Stimulated activated naive B cell treated with anti-CD40 and anti-IgM and Interleukin-4, amounts not matched to agents 10 μg/mL and 1 μg/mL and 100 μg/mL, for 72 hours (primary cell): ENCODE data around the gene STAT5A.
"Not testable (repeated sequence)": the region's sequence is repeated elsewhere in the genome, so short reads cannot be mapped to it uniquely, and the experiment has no call there.

Source experiments
- ATAC-seq, 2 donors: fragments of 150-1000 bp; cut with Tn5 transposase; replicated peaks; 2 replicates each; pipeline ENCODE4 v1.10.0; 2021; ENCODE audit warnings: moderate library complexity in 1 of 2
- DNase-seq: peaks from one replicate; pipeline ENCODE4 v3.0.0; 2021
- H3K27ac Mint-ChIP-seq: one replicate; pipeline ENCODE4 v1.8.0; 2022; ENCODE audit warnings: mild to moderate bottlenecking, mixed read lengths
- H3K27me3 Mint-ChIP-seq, 2 donors: one replicate each; pipeline ENCODE4 v1.8.0; 2022; ENCODE audit warnings: mixed read lengths in 2 of 2
- H3K36me3 Mint-ChIP-seq, 2 donors: one replicate each; pipeline ENCODE4 v1.8.0; 2022; ENCODE audit warnings: mixed read lengths in 2 of 2, mild to moderate bottlenecking in 1 of 2
- H3K4me1 Mint-ChIP-seq, 2 donors: one replicate each; pipeline ENCODE4 v1.8.0; 2022; ENCODE audit warnings: mixed read lengths in 2 of 2, mild to moderate bottlenecking in 1 of 2
- H3K4me3 Mint-ChIP-seq, 2 donors: one replicate each; pipeline ENCODE4 v1.8.0; 2022; ENCODE audit warnings: mild to moderate bottlenecking in 2 of 2, mixed read lengths in 2 of 2, moderate library complexity in 1 of 2
- H3K9me3 Mint-ChIP-seq, 2 donors: one replicate each; pipeline ENCODE4 v1.8.0; 2022; ENCODE audit warnings: mixed read lengths in 2 of 2, mild to moderate bottlenecking in 1 of 2

Gene STAT5A

GRCh38 chr17:42287977-42288802 lies at the start of gene STAT5A:
Gene STAT5A (plus strand): TSS chr17:42288498. CDS start chr17:42289412, 914 bp downstream.
- H3K27ac Mint-ChIP-seq: peak within 1 kb of the TSS; percentile 100
- peaks cover 36 to 45% of the 10 kb centered on the region in 2 donors for H3K36me3 Mint-ChIP-seq
- peaks cover 33 to 76% of the 10 kb centered on the region in 2 donors for H3K4me1 Mint-ChIP-seq
- ATAC-seq (peak; percentile 71 to 75), DNase-seq (peak; percentile 87)
- no peaks in the 10 kb centered on the region for H3K9me3 Mint-ChIP-seq
- no peaks in the 10 kb centered on the region for H3K27me3 Mint-ChIP-seq
- H3K4me3 Mint-ChIP-seq: peak within 1 kb of the TSS; percentile 96 to 98

GRCh38 chr17:42239576-42239975 lies 48.7 kb upstream of the STAT5A start:
- H3K9me3 Mint-ChIP-seq, DNase-seq, H3K4me3 Mint-ChIP-seq, H3K27me3 Mint-ChIP-seq, H3K27ac Mint-ChIP-seq, H3K36me3 Mint-ChIP-seq, ATAC-seq: not testable (repeated sequence)
- H3K4me1 Mint-ChIP-seq: peaks cover 11 to 29% of the 10 kb centered on the region in 2 donors

- no peaks in the 10 kb centered on the region for H3K27me3 Mint-ChIP-seq
- H3K9me3 Mint-ChIP-seq: no peaks in the 10 kb centered on the region
- H3K27ac Mint-ChIP-seq: no peak overlapping the region
- peaks cover 11 to 24% of the 10 kb centered on the region in 2 donors for H3K4me1 Mint-ChIP-seq
- no peak for ATAC-seq
- no peak for DNase-seq
- peaks cover 7 to 10% of the 10 kb centered on the region in 2 donors for H3K36me3 Mint-ChIP-seq
- H3K4me3 Mint-ChIP-seq: no peak overlapping the region
Observed at GRCh38 chr17:42240201-42240600, 48.1 kb upstream of the STAT5A start.

- DNase-seq, ATAC-seq, H3K4me3 Mint-ChIP-seq, H3K27ac Mint-ChIP-seq, H3K36me3 Mint-ChIP-seq, H3K27me3 Mint-ChIP-seq, H3K9me3 Mint-ChIP-seq: not testable (repeated sequence)
- H3K4me1 Mint-ChIP-seq: peaks cover 11 to 20% of the 10 kb centered on the region in 2 donors
Observed at GRCh38 chr17:42240863-42241262, 47.4 kb upstream of the STAT5A start.

GRCh38 chr17:42241871-42242270 lies 46.4 kb upstream of the STAT5A start:
- Mint-ChIP-seq H3K27ac (no peak overlapping the region), H3K4me3 (no peak overlapping the region), H3K36me3 (peaks cover 8 to 11% of the 10 kb centered on the region in 2 donors), H3K9me3 (no peaks in the 10 kb centered on the region), H3K4me1 (peaks cover 12 to 20% of the 10 kb centered on the region in 2 donors), H3K27me3 (no peaks in the 10 kb centered on the region)
- DNase-seq (no peak), ATAC-seq (no peak)

- DNase-seq (no peak), ATAC-seq (no peak)
- H3K27me3 Mint-ChIP-seq: no peaks in the 10 kb centered on the region
- no peak overlapping the region for H3K4me3 Mint-ChIP-seq
- H3K36me3 Mint-ChIP-seq: peaks cover 8 to 10% of the 10 kb centered on the region in 2 donors
- no peak overlapping the region for H3K27ac Mint-ChIP-seq
- H3K9me3 Mint-ChIP-seq: no peaks in the 10 kb centered on the region
- peaks cover 16 to 35% of the 10 kb centered on the region in 2 donors for H3K4me1 Mint-ChIP-seq
Observed at GRCh38 chr17:42243493-42243982, 44.8 kb upstream of the STAT5A start.

- H3K27ac Mint-ChIP-seq, H3K4me3 Mint-ChIP-seq, ATAC-seq, H3K36me3 Mint-ChIP-seq, H3K9me3 Mint-ChIP-seq, H3K27me3 Mint-ChIP-seq, DNase-seq: not testable (repeated sequence)
- peaks cover 20 to 41% of the 10 kb centered on the region in 2 donors for H3K4me1 Mint-ChIP-seq
Observed at GRCh38 chr17:42244116-42244515, 44.2 kb upstream of the STAT5A start.

GRCh38 chr17:42245183-42245582 lies 43.1 kb upstream of the STAT5A start:
- peaks cover 23 to 47% of the 10 kb centered on the region in 2 donors for H3K4me1 Mint-ChIP-seq
- H3K36me3 Mint-ChIP-seq, H3K27ac Mint-ChIP-seq: not testable (repeated sequence)

GRCh38 chr17:42246515-42246914 lies 41.8 kb upstream of the STAT5A start:
- no peaks in the 10 kb centered on the region for H3K9me3 Mint-ChIP-seq
- peaks cover 5% of the 10 kb centered on the region in 2 donors for H3K36me3 Mint-ChIP-seq
- no peaks in the 10 kb centered on the region for H3K27me3 Mint-ChIP-seq
- no peak overlapping the region for H3K4me3 Mint-ChIP-seq
- ATAC-seq (no peak), DNase-seq (no peak)
- H3K4me1 Mint-ChIP-seq: peaks cover 23 to 49% of the 10 kb centered on the region in 2 donors
- H3K27ac Mint-ChIP-seq: no peak overlapping the region

More at GRCh38 chr17:42245183-42245582, 43.1 kb upstream of the STAT5A start:
- H3K9me3 Mint-ChIP-seq, H3K27me3 Mint-ChIP-seq, DNase-seq, ATAC-seq, H3K4me3 Mint-ChIP-seq: not testable (repeated sequence)

- H3K27me3 Mint-ChIP-seq: no peaks in the 10 kb centered on the region
- no peaks in the 10 kb centered on the region for H3K9me3 Mint-ChIP-seq
- H3K36me3 Mint-ChIP-seq: peaks cover 5% of the 10 kb centered on the region in 2 donors
- H3K4me3 Mint-ChIP-seq: peak overlapping the region; percentile 22 to 41
- peak overlapping the region; percentile 70 for H3K27ac Mint-ChIP-seq
- ATAC-seq (no peak), DNase-seq (no peak)
- H3K4me1 Mint-ChIP-seq: peaks cover 20 to 40% of the 10 kb centered on the region in 2 donors
Observed at GRCh38 chr17:42247734-42248133, 40.6 kb upstream of the STAT5A start.

- Mint-ChIP-seq H3K4me1 (peaks cover 22 to 40% of the 10 kb centered on the region in 2 donors), H3K27me3 (no peaks in the 10 kb centered on the region), H3K9me3 (no peaks in the 10 kb centered on the region), H3K27ac (peak overlapping the region; percentile 96), H3K36me3 (peaks cover 5% of the 10 kb centered on the region in 2 donors), H3K4me3 (peak overlapping the region; percentile 84)
- peak; percentile 66 for DNase-seq
- peak; percentile 99 for ATAC-seq
Observed at GRCh38 chr17:42248351-42249179, 39.7 kb upstream of the STAT5A start.

- DNase-seq (no peak), ATAC-seq (no peak)
- H3K9me3 Mint-ChIP-seq: no peaks in the 10 kb centered on the region
- H3K36me3 Mint-ChIP-seq: peaks cover 6 to 9% of the 10 kb centered on the region in 2 donors
- H3K27me3 Mint-ChIP-seq: no peaks in the 10 kb centered on the region
- H3K27ac Mint-ChIP-seq: peak overlapping the region; percentile 34
- peaks cover 24 to 46% of the 10 kb centered on the region in 2 donors for H3K4me1 Mint-ChIP-seq
- no peak overlapping the region for H3K4me3 Mint-ChIP-seq
Observed at GRCh38 chr17:42249681-42250446, 38.4 kb upstream of the STAT5A start.

GRCh38 chr17:42251115-42251514 lies 37.2 kb upstream of the STAT5A start:
- H3K9me3 Mint-ChIP-seq: no peaks in the 10 kb centered on the region
- peaks cover 6 to 12% of the 10 kb centered on the region in 2 donors for H3K36me3 Mint-ChIP-seq
- no peak overlapping the region for H3K27ac Mint-ChIP-seq
- no peaks in the 10 kb centered on the region for H3K27me3 Mint-ChIP-seq
- no peak for ATAC-seq
- H3K4me3 Mint-ChIP-seq: no peak overlapping the region
- H3K4me1 Mint-ChIP-seq: peaks cover 29 to 51% of the 10 kb centered on the region in 2 donors
- no peak for DNase-seq
